LNCaP clone FGC (cell line): ENCODE data around the gene HOXD12.

ENCODE experiments used
- DNase-seq: peaks from one replicate; pipeline ENCODE4 v3.0.0-alpha.2; 2011; ENCODE audit warnings: low read depth
- H3K4me3 ChIP-seq: 2 replicates; pipeline ENCODE4 v1.5.1; 2011; ENCODE audit warnings: mild to moderate bottlenecking, low read depth, low read length, control low read depth
- CTCF ChIP-seq: IDR thresholded peaks from 2 replicates; pipeline ENCODE4 v1.5.1; 2012; ENCODE audit warnings: mild to moderate bottlenecking; ENCODE audit not compliant: control insufficient read depth, insufficient read depth; ENCODE audit errors: extremely low read depth

Gene HOXD12

GRCh38 chr2:176118601-176119339 lies 19.2 kb downstream of the HOXD12 start:
- TF ChIP-seq CTCF, result peak; percentile 60
- no peak for DNase-seq
- no peak overlapping the region for H3K4me3 ChIP-seq

- DNase-seq, result no peak
- no peak overlapping the region for H3K4me3 ChIP-seq
- TF ChIP-seq CTCF, result no peak
Measured at GRCh38 chr2:176120364-176121189, 21.0 kb downstream of the HOXD12 start.

- no peak for DNase-seq
- TF ChIP-seq CTCF, result no peak
- no peak overlapping the region for H3K4me3 ChIP-seq
Measured at GRCh38 chr2:176121190-176122051, 21.8 kb downstream of the HOXD12 start.

- H3K4me3 ChIP-seq, result no peak overlapping the region
Measured at GRCh38 chr2:176122052-176122682, 22.6 kb downstream of the HOXD12 start.

GRCh38 chr2:176122683-176123410 lies 23.3 kb downstream of the HOXD12 start, which contains the start of gene HOXD9:
TSS of gene HOXD9 (plus strand) at chr2:176122719. CDS start at chr2:176122769, 50 bp downstream.
- no peak within 1 kb of the TSS for H3K4me3 ChIP-seq
- no peak for TF ChIP-seq CTCF
- DNase-seq, result no peak

More at GRCh38 chr2:176122052-176122682, 22.6 kb downstream of the HOXD12 start:
- DNase-seq, result no peak
- TF ChIP-seq CTCF, result no peak
